ENCODE measurements around the gene GRHL3. TPM values are rescaled to one million over a fixed set of nuclear protein-coding genes. Genes with fewer than 3 reads are reported as not detected.
A peak's percentile ranks its signal among the peaks of the same experiment; 100 is the strongest.

The GRHL3 gene
- total RNA-seq, 1 experiment from 2014 or later: 1.1 TPM

DNA sequence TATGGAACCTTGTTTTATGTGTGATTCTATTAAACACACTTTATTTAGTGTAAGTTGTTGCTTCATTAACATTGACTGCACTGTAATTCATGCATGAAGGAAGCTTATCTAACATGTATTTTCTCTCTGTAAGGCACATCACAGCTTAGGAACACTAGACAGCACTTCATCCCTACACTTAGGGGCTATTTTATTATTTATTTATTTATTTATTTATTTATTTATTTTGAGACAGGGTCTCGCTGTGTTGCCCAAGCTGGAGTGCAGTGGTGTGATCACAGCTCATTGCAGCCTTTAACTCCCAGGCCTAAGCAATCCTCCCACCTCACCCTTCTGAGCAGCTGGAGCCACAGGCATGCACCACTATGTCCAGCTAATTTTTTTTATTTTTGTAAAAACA is 30.7 kb upstream of the GRHL3 start:
- H3K4me2 ChIP-seq: no peak overlapping the region
- no peaks in the 10 kb centered on the region for H3K79me2 ChIP-seq (ENCODE audit: low read depth)
- no peak for DNase-seq
- peaks cover 45% of the 10 kb centered on the region for H3K4me1 ChIP-seq (replicated peaks; ENCODE audit: insufficient read depth)
- BruUV-seq (replicated peaks): no TSS peak
- H3K4me3 ChIP-seq: no peak overlapping the region
- intact Hi-C loops (cut with micrococcal nuclease; ENCODE audit: unreplicated experiment): no loop called here
- ChIA-PET POLR2A (ENCODE audit: unreplicated experiment) (no interaction called here), CTCF (interaction anchor here (0.6 kb wide), 1 partner anchor 84 kb away, joined by 4 read pairs; no protein-coding TSS in a partner anchor)
- H3F3A ChIP-seq (ENCODE audit: insufficient read depth, low read depth): peaks cover 32% of the 10 kb centered on the region
- TF ChIP-seq, protein P1, sequence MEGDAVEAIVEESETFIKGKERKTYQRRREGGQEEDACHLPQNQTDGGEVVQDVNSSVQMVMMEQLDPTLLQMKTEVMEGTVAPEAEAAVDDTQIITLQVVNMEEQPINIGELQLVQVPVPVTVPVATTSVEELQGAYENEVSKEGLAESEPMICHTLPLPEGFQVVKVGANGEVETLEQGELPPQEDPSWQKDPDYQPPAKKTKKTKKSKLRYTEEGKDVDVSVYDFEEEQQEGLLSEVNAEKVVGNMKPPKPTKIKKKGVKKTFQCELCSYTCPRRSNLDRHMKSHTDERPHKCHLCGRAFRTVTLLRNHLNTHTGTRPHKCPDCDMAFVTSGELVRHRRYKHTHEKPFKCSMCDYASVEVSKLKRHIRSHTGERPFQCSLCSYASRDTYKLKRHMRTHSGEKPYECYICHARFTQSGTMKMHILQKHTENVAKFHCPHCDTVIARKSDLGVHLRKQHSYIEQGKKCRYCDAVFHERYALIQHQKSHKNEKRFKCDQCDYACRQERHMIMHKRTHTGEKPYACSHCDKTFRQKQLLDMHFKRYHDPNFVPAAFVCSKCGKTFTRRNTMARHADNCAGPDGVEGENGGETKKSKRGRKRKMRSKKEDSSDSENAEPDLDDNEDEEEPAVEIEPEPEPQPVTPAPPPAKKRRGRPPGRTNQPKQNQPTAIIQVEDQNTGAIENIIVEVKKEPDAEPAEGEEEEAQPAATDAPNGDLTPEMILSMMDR (conservative IDR thresholded peaks at IDR 0.05): no peak
- TF ChIP-seq EZH2 (IDR thresholded peaks at IDR 0.05; ENCODE audit: low read depth): no peak
- H3K27me3 ChIP-seq (ENCODE audit: insufficient read depth, low read depth): no peaks in the 10 kb centered on the region
- H2AFZ ChIP-seq: no peak overlapping the region
- no peaks in the 10 kb centered on the region for H4K20me1 ChIP-seq (ENCODE audit: insufficient read depth)
- no peaks in the 10 kb centered on the region for H3K9me2 ChIP-seq (ENCODE audit: insufficient read depth)
- no peaks in the 10 kb centered on the region for H3K36me3 ChIP-seq (ENCODE audit: low read depth)
- no peak overlapping the region for H3K27ac ChIP-seq
- no peaks in the 10 kb centered on the region for H3K9me3 ChIP-seq (ENCODE audit: insufficient read depth, low read depth)

GRCh38 chr1:24289937-24290595 is 29.1 kb upstream of the GRHL3 start:
- DNase-seq: peak in 1 of 2 experiments; percentile 67
- H2AFZ ChIP-seq: no peak overlapping the region
- no peaks in the 10 kb centered on the region for H3K9me3 ChIP-seq (ENCODE audit: insufficient read depth, low read depth)
- no TSS peak for BruUV-seq (replicated peaks)
- ChIA-PET CTCF (interaction anchor here (0.6 to 0.7 kb wide), 2 partner anchors 103 to 140 kb away, joined by 3 to 8 read pairs; no protein-coding TSS in a partner anchor), POLR2A (ENCODE audit: unreplicated experiment) (no interaction called here)
- H3K27me3 ChIP-seq (ENCODE audit: insufficient read depth, low read depth): no peaks in the 10 kb centered on the region
- peaks cover 45% of the 10 kb centered on the region for H3K4me1 ChIP-seq (replicated peaks; ENCODE audit: insufficient read depth)
- no peaks in the 10 kb centered on the region for H3K36me3 ChIP-seq (ENCODE audit: low read depth)
- no peak for TF ChIP-seq EZH2 (IDR thresholded peaks at IDR 0.05; ENCODE audit: low read depth)
- TF ChIP-seq, protein P1 (conservative IDR thresholded peaks at IDR 0.05): no peak
- no peak overlapping the region for H3K4me3 ChIP-seq
- H3K79me2 ChIP-seq (ENCODE audit: low read depth): no peaks in the 10 kb centered on the region
- H3F3A ChIP-seq (ENCODE audit: insufficient read depth, low read depth): peaks cover 30% of the 10 kb centered on the region
- H4K20me1 ChIP-seq (ENCODE audit: insufficient read depth): no peaks in the 10 kb centered on the region
- H3K9me2 ChIP-seq (ENCODE audit: insufficient read depth): no peaks in the 10 kb centered on the region
- no peak overlapping the region for H3K4me2 ChIP-seq
- intact Hi-C loops (cut with micrococcal nuclease; ENCODE audit: unreplicated experiment): no loop called here
- no peak overlapping the region for H3K27ac ChIP-seq

- POLR2A ChIA-PET (ENCODE audit: unreplicated experiment): no interaction called here
Measured at GRCh38 chr1:24290933-24291487, 28.1 kb upstream of the GRHL3 start.

More at GRCh38 chr1:24290933-24291487, 28.1 kb upstream of the GRHL3 start:
- intact Hi-C loops (cut with micrococcal nuclease; ENCODE audit: unreplicated experiment): no loop called here
- Histone ChIP-seq H2AFZ (no peak overlapping the region), H4K20me1 (ENCODE audit: insufficient read depth) (no peaks in the 10 kb centered on the region), H3F3A (ENCODE audit: insufficient read depth, low read depth) (peaks cover 30% of the 10 kb centered on the region), H3K27me3 (ENCODE audit: insufficient read depth, low read depth) (no peaks in the 10 kb centered on the region), H3K79me2 (ENCODE audit: low read depth) (no peaks in the 10 kb centered on the region), H3K4me1 (replicated peaks; ENCODE audit: insufficient read depth) (peaks cover 45% of the 10 kb centered on the region), H3K9me2 (ENCODE audit: insufficient read depth) (no peaks in the 10 kb centered on the region), H3K4me2 (no peak overlapping the region), H3K27ac (no peak overlapping the region), H3K9me3 (ENCODE audit: insufficient read depth, low read depth) (no peaks in the 10 kb centered on the region), H3K36me3 (ENCODE audit: low read depth) (no peaks in the 10 kb centered on the region), H3K4me3 (no peak overlapping the region)
- TF ChIP-seq, protein P1 (conservative IDR thresholded peaks at IDR 0.05): no peak
- no peak for TF ChIP-seq EZH2 (IDR thresholded peaks at IDR 0.05; ENCODE audit: low read depth)
- no TSS peak for BruUV-seq (replicated peaks)
- CTCF ChIA-PET: interaction anchor here (0.7 kb wide), 1 partner anchor 102 kb away, joined by 3 read pairs; no protein-coding TSS in a partner anchor
- DNase-seq: no peak

All from PC-9 (cell line).